ENCODE results near the gene DACT2. TPM values are rescaled to one million over a fixed set of nuclear protein-coding genes. Genes with fewer than 3 reads are reported as not detected.

DACT2 gene
- total RNA-seq, 1 experiment from 2014 or later = not detected

DNA sequence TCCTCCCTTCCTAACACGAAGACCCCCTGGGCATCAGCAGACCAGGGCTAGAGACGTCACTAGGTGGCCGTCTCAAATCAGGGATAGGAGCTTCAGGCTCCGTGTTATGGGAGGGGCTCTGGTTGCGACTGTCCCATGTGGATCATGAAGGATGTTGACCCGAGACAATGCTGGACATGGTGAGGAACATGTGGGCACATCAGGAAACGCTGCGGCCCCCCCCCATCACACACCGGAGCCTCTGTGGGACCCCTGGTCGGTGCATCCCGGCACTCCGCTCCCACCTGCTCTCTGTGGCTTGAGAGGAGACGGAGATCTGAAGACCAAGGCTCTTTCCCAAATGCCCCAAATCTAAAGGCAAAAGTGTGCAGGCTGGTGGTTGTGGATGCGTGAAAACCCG is 54.2 kb downstream of the DACT2 start:
- TF ChIP-seq, protein P1, sequence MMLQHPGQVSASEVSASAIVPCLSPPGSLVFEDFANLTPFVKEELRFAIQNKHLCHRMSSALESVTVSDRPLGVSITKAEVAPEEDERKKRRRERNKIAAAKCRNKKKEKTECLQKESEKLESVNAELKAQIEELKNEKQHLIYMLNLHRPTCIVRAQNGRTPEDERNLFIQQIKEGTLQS (IDR thresholded peaks at IDR 0.05) = no peak
- TF ChIP-seq SIN3A (IDR thresholded peaks at IDR 0.05; ENCODE audit: low read depth) (no peak), ELF1 (IDR thresholded peaks at IDR 0.05; ENCODE audit: borderline replicate concordance, low read depth) (no peak), JUND (IDR thresholded peaks at IDR 0.05) (no peak), EZH2 (IDR thresholded peaks at IDR 0.05) (no peak), TCF7L2 (IDR thresholded peaks at IDR 0.05; ENCODE audit: borderline replicate concordance, extremely low read depth, insufficient read depth, insufficient read length) (no peak), SRF (IDR thresholded peaks at IDR 0.05; ENCODE audit: low read depth) (no peak), POLR2A (IDR thresholded peaks at IDR 0.05; ENCODE audit: borderline replicate concordance, extremely low read depth, insufficient read depth, insufficient read length) (no peak), MAX (IDR thresholded peaks at IDR 0.05) (no peak), EGR1 (IDR thresholded peaks at IDR 0.05; ENCODE audit: low read depth) (no peak), CEBPB (IDR thresholded peaks at IDR 0.05; ENCODE audit: low read depth) (no peak), FOSL1 (IDR thresholded peaks at IDR 0.05; ENCODE audit: low read depth) (no peak), EZH2phosphoT487 (IDR thresholded peaks at IDR 0.05; ENCODE audit: borderline replicate concordance) (no peak)
- TF ChIP-seq, protein P2, sequence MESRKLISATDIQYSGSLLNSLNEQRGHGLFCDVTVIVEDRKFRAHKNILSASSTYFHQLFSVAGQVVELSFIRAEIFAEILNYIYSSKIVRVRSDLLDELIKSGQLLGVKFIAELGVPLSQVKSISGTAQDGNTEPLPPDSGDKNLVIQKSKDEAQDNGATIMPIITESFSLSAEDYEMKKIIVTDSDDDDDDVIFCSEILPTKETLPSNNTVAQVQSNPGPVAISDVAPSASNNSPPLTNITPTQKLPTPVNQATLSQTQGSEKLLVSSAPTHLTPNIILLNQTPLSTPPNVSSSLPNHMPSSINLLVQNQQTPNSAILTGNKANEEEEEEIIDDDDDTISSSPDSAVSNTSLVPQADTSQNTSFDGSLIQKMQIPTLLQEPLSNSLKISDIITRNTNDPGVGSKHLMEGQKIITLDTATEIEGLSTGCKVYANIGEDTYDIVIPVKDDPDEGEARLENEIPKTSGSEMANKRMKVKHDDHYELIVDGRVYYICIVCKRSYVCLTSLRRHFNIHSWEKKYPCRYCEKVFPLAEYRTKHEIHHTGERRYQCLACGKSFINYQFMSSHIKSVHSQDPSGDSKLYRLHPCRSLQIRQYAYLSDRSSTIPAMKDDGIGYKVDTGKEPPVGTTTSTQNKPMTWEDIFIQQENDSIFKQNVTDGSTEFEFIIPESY (IDR thresholded peaks at IDR 0.05; ENCODE audit: extremely low read depth, insufficient replicate concordance, low read length) = no peak
- H4K20me1 ChIP-seq (ENCODE audit: insufficient read depth) = no peaks in the 10 kb centered on the region
- no peak for ATAC-seq
- no peaks in the 10 kb centered on the region for H3K9me3 ChIP-seq (ENCODE audit: control insufficient read depth in 1 of 2, insufficient read depth in 1 of 2, low read depth in 1 of 2, low read length in 2 of 2)
- H3K27me3 ChIP-seq (ENCODE audit: insufficient read depth, low read length) = peaks cover 6% of the 10 kb centered on the region; the same call in 1 of the 2 replicates
- no peak overlapping the region for H3K4me3 ChIP-seq (replicated peaks in 1 of 2; ENCODE audit: low read depth in 1 of 2, low read length in 2 of 2)
- H3K27ac ChIP-seq (ENCODE audit: low read depth, low read length) = no peak overlapping the region
- BruUV-seq (replicated peaks) = no TSS peak
- H3K79me2 ChIP-seq (ENCODE audit: insufficient read depth, low read length) = no peaks in the 10 kb centered on the region
- ChIA-PET POLR2A (no interaction called here), CTCF (no interaction called here), RAD21 (ENCODE audit: low non-redundant PET in 1 of 2, low total read pairs in 2 of 2, uncharacterized antibody in 2 of 2, unreplicated experiment in 2 of 2) (no interaction called here)
- H3K4me1 ChIP-seq (ENCODE audit: control insufficient read depth in 1 of 2, insufficient read depth in 2 of 2, low read length in 2 of 2) = no peaks in the 10 kb centered on the region
- intact Hi-C loops (cut with micrococcal nuclease) = no loop called here
- H3K36me3 ChIP-seq (ENCODE audit: control insufficient read depth in 1 of 2, insufficient read depth in 2 of 2, low read length in 2 of 2) = no peaks in the 10 kb centered on the region
- H3K4me2 ChIP-seq (ENCODE audit: low read length) = no peak overlapping the region
- H2AFZ ChIP-seq (ENCODE audit: low read depth, low read length, poor library complexity, severe bottlenecking) = no peak overlapping the region
- DNase-seq (ENCODE audit: low read depth, low spot score) = no peak
- no peak overlapping the region for H3K9ac ChIP-seq (ENCODE audit: low read length)
- no peaks in the 10 kb centered on the region for H3K9me2 ChIP-seq (ENCODE audit: insufficient read depth)

Data from HCT116 (cell line).